Pancreas (tissue), 10 donors: Measurements from ENCODE around the gene TRAF7. TPM values are rescaled to one million over a fixed set of nuclear protein-coding genes. Genes with fewer than 3 reads are reported as not detected.
A peak's percentile ranks its signal among the peaks of the same experiment; 100 is the strongest.

ENCODE experiments used
- ATAC-seq, 4 donors: fragments of 200-7000 bp; cut with Tn5 transposase; one replicate each; pipeline versions ENCODE4 v1.8.0 to v1.9.1; 2020; ENCODE audit warnings: mild to moderate bottlenecking in 4 of 4, moderate library complexity in 4 of 4
- DNase-seq, 6 donors: peaks; one replicate each; pipeline ENCODE4 v3.0.0-alpha.2; 2020
- FAIRE-seq: peaks from 2 replicates; lab custom pipeline; 2012; peaks lifted over from hg19 to GRCh38; lab: Jason Lieb, UNC
- H3K27ac ChIP-seq, 4 donors: fragments of 200-600 bp; sonication (generic); 1 replicate in 3 of 4; 2 replicates in 1 of 4; pipeline versions ENCODE4 v1.5.0 to v1.8.0; 2020
- H3K27me3 ChIP-seq, 4 donors: fragments of 200-600 bp; one replicate each; pipeline ENCODE4 v1.8.0; 2021
- H3K36me3 ChIP-seq, 3 donors: fragments of 200-600 bp; sonication (generic) in 1 of 3; one replicate each; pipeline versions ENCODE4 v1.5.0 to v1.8.0; 2020 to 2021
- H3K4me1 ChIP-seq, 3 donors: fragments of 200-600 bp; one replicate each; pipeline ENCODE4 v1.8.0; 2021
- H3K4me3 ChIP-seq, 4 donors: fragments of 200-600 bp; sonication (generic) in 2 of 4; one replicate each; pipeline versions ENCODE4 v1.5.0 to v1.8.0; 2020 to 2021
- H3K9me3 ChIP-seq, 4 donors: fragments of 200-600 bp; one replicate each; pipeline ENCODE4 v1.8.0; 2021
- CTCF ChIP-seq, 4 donors: fragments of 200-600 bp; sonication (generic) in 3 of 4; IDR thresholded peaks; one replicate each; pipeline versions ENCODE4 v1.5.0 to v1.8.0; 2021; ENCODE audit warnings: antibody characterized with exemption in 4 of 4
- WGBS, 2 donors: extraction: QIAGEN DNeasy Blood & Tissue Kit; methylation state at CpG; one replicate each; pipeline ENCODE4 v1.1.7; 2013; 5-methylcytosine and 5-hydroxymethylcytosine counted together
- intact Hi-C, 3 donors: fragments of 100-400 bp; cut with DNase I; formaldehyde crosslinking; loops; one replicate each; pipeline versions ENCODE4 v1.11.1 to v1.14.2; 2022
- microRNA-seq, 2 donors: library from miRNA; unstranded; fragments of <30 nt; microRNA quantifications; one replicate each; pipeline versions ENCODE4 to v1.1.0, GENCODE V29; 2019 to 2020
- polyA plus RNA-seq, 2 donors: library from polyadenylated mRNA; stranded (reverse); fragments of 200-250 nt; gene quantifications; one replicate each; pipeline ENCODE4 v1.2.3, GENCODE V29; 2013
- total RNA-seq, 6 donors: library from RNA; stranded (reverse); fragmentation: NEBNext Ultra II Directional in 4 of 6; extraction: Animal tissue kit (Norgen Biotek cat#: 25700) in 4 of 6; gene quantifications; one replicate each; pipeline versions ENCODE4 v1.2.1 to v1.2.4, GENCODE V29; 2021 to 2023
- donor health status: healthy with polysubstance abuse.
- donor health status: DM: no; HTN: no; CAD: no; lungs with moderate emphysema.
- donor health status: DM: no; HTN: no; CAD: no.
- donor health status: control.
- donor health status: control.
- donor health status: Bipolar disorder and iron deficiency.
- donor health status: DM: yes; HTN: yes; CAD: no.
- donor health status: DM: no; HTN: no; CAD: no.
- donor health status: DM: no; HTN: no; CAD: no.
- donor health status: DM: yes; HTN: yes; CAD: no.

TRAF7 gene
- total and polyA plus RNA-seq, 8 donors = 24.5 to 45.1 (median 34.5) TPM

- no peak for TF ChIP-seq CTCF (IDR thresholded peaks at IDR 0.05)
- no peaks in the 10 kb centered on the region for H3K36me3 ChIP-seq
- peak within 1 kb of the TSS; percentile 88 to 98 (median 94) for H3K4me3 ChIP-seq
- ATAC-seq (peak; percentile 97 to 99 (median 98)), FAIRE-seq (peak; percentile 39), DNase-seq (peak; percentile 99 to 100 (median 100))
- H3K4me1 ChIP-seq = peaks cover 6 to 11% (median 10%) of the 10 kb centered on the region in 3 donors
- intact Hi-C loops = no loop called here
- WGBS, 2 donors = 0 to 1% methylated on average over 54 to 82 of the region's 82 CpGs
- H3K27me3 ChIP-seq = no peaks in the 10 kb centered on the region
- H3K9me3 ChIP-seq = no peaks in the 10 kb centered on the region
- peak within 1 kb of the TSS; percentile 57 to 78 (median 70) for H3K27ac ChIP-seq
These were observed 67.8 kb downstream of the TRAF7 start, which contains the start of gene E4F1 for GRCh38 chr16:2223221-2223941. E4F1 (plus strand) TSS chr16:2223591; CDS start chr16:2223614, 23 bp downstream.

- intact Hi-C loops = no loop called here
- FAIRE-seq (no peak), DNase-seq (peak in 5 of 6 donors; percentile 54 to 87 (median 65))
These were observed 68.4 kb downstream of the TRAF7 start for GRCh38 chr16:2223942-2224486.

GRCh38 chr16:2226245-2226793 is 70.7 kb downstream of the TRAF7 start:
- Histone ChIP-seq H3K27ac (no peak overlapping the region), H3K4me3 (no peak overlapping the region), H3K4me1 (peaks cover 6 to 11% (median 10%) of the 10 kb centered on the region in 3 donors), H3K9me3 (no peaks in the 10 kb centered on the region), H3K36me3 (peaks cover 0 to 14% (median 6%) of the 10 kb centered on the region in 3 donors), H3K27me3 (no peaks in the 10 kb centered on the region)
- no peak for TF ChIP-seq CTCF (IDR thresholded peaks at IDR 0.05)
- DNase-seq = no peak
- no peak for FAIRE-seq
- intact Hi-C loops = no loop called here
- WGBS, 2 donors = 38 to 47% methylated on average over 9 of the region's 9 CpGs
- ATAC-seq = no peak

More at GRCh38 chr16:2223942-2224486, 68.4 kb downstream of the TRAF7 start:
- no peaks in the 10 kb centered on the region for H3K9me3 ChIP-seq
- H3K4me1 ChIP-seq = peaks cover 6 to 11% (median 10%) of the 10 kb centered on the region in 3 donors
- peaks cover 0 to 3% (median 0%) of the 10 kb centered on the region in 3 donors for H3K36me3 ChIP-seq
- peak; percentile 45 to 71 (median 61) for ATAC-seq
- WGBS, 2 donors = 2 to 3% methylated on average over 20 to 22 of the region's 22 CpGs
- no peaks in the 10 kb centered on the region for H3K27me3 ChIP-seq
- TF ChIP-seq CTCF (IDR thresholded peaks at IDR 0.05) = no peak
- H3K4me3 ChIP-seq = peak overlapping the region; percentile 88 to 98 (median 94)
- H3K27ac ChIP-seq = peak overlapping the region; percentile 57 to 72 (median 68)

- Histone ChIP-seq H3K4me3 (no peak overlapping the region), H3K27ac (no peak overlapping the region), H3K36me3 (peaks cover 0 to 20% (median 6%) of the 10 kb centered on the region in 3 donors), H3K9me3 (no peaks in the 10 kb centered on the region), H3K27me3 (no peaks in the 10 kb centered on the region), H3K4me1 (peaks cover 6 to 11% (median 10%) of the 10 kb centered on the region in 3 donors)
- ATAC-seq (no peak), DNase-seq (no peak), FAIRE-seq (no peak)
- no peak for TF ChIP-seq CTCF (IDR thresholded peaks at IDR 0.05)
- intact Hi-C loops = no loop called here
- WGBS, 2 donors = 89% methylated on average over 6 of the region's 6 CpGs
These were observed 71.3 kb downstream of the TRAF7 start for GRCh38 chr16:2226918-2227317.

Small RNAs within 50 kb of the gene (microRNA-seq; reads per million reads assigned to microRNA genes)
- 0 reads per million in 2 donors for gene MIR3180-5
- 0 reads per million in 2 donors for gene MIR4516
- gene MIR6511B1 = 0 reads per million in 2 donors

Other genes with a start within 250 kb of the TRAF7 start
- gene HS3ST6, start 237.4 kb upstream of the TRAF7 start, total RNA-seq = not detected
- gene HS3ST6, start 237.4 kb upstream of the TRAF7 start, polyA plus RNA-seq = under 1 TPM in 1 of 2 donors, not detected in 1; 0.11 TPM
- gene MSRB1, start 212.6 kb upstream of the TRAF7 start, total RNA-seq = 10 to 100 TPM; 29.7 to 77.4 (median 57.0) TPM
- 10 to 100 TPM; 47.0 to 94.4 TPM for gene MSRB1, start 212.6 kb upstream of the TRAF7 start, polyA plus RNA-seq
- 10 to 100 TPM in 3 of 6 donors, under 1 TPM in 2, not detected in 1; 0.09 to 35.3 (median 11.0) TPM for gene RPL3L, start 201.1 kb upstream of the TRAF7 start, total RNA-seq
- 10 to 100 TPM in 1 of 2 donors, under 1 TPM in 1; 0.05 to 11.3 TPM for gene RPL3L, start 201.1 kb upstream of the TRAF7 start, polyA plus RNA-seq
- gene NDUFB10, start 196.2 kb upstream of the TRAF7 start, total RNA-seq = 10 to 100 TPM; 54.0 to 72.1 (median 58.7) TPM
- gene NDUFB10, start 196.2 kb upstream of the TRAF7 start, polyA plus RNA-seq = 100 to 1,000 TPM in 1 of 2 donors, 10 to 100 TPM in 1; 84.2 to 108 TPM
- gene RPS2, start 191.0 kb upstream of the TRAF7 start, total RNA-seq = 1,000 to 10,000 TPM; 1,316 to 3,013 (median 1,806) TPM
- 1,000 to 10,000 TPM; 1,574 to 3,219 TPM for gene RPS2, start 191.0 kb upstream of the TRAF7 start, polyA plus RNA-seq
- not detected for gene RNF151, start 188.9 kb upstream of the TRAF7 start, total RNA-seq
- gene RNF151, start 188.9 kb upstream of the TRAF7 start, polyA plus RNA-seq = under 1 TPM; 0.12 to 0.61 TPM
- 10 to 100 TPM; 14.7 to 23.5 (median 19.4) TPM for gene TBL3, start 183.7 kb upstream of the TRAF7 start, total RNA-seq
- 10 to 100 TPM; 55.8 to 63.7 TPM for gene TBL3, start 183.7 kb upstream of the TRAF7 start, polyA plus RNA-seq
- under 1 TPM in 5 of 6 donors, not detected in 1; 0.35 to 0.69 (median 0.52) TPM for gene NOXO1, start 174.3 kb upstream of the TRAF7 start, total RNA-seq
- gene NOXO1, start 174.3 kb upstream of the TRAF7 start, polyA plus RNA-seq = 1 to 10 TPM in 1 of 2 donors, under 1 TPM in 1; 0.70 to 1.6 TPM
- 10 to 100 TPM; 17.1 to 31.9 (median 25.9) TPM for gene GFER, start 171.6 kb upstream of the TRAF7 start, total RNA-seq
- gene GFER, start 171.6 kb upstream of the TRAF7 start, polyA plus RNA-seq = 10 to 100 TPM; 25.7 to 62.0 TPM
- 1 to 10 TPM in 1 of 6 donors, under 1 TPM in 5; 0.19 to 1.5 (median 0.55) TPM for gene SYNGR3, start 165.8 kb upstream of the TRAF7 start, total RNA-seq
- 1 to 10 TPM in 1 of 2 donors, under 1 TPM in 1; 0.57 to 3.1 TPM for gene SYNGR3, start 165.8 kb upstream of the TRAF7 start, polyA plus RNA-seq
- gene ZNF598, start 146.0 kb upstream of the TRAF7 start, total RNA-seq = 10 to 100 TPM; 26.0 to 93.6 (median 42.4) TPM
- gene ZNF598, start 146.0 kb upstream of the TRAF7 start, polyA plus RNA-seq = 10 to 100 TPM; 71.0 to 73.5 TPM
- 1 to 10 TPM in 2 of 6 donors, under 1 TPM in 4; 0.43 to 1.9 (median 0.50) TPM for gene NPW, start 136.0 kb upstream of the TRAF7 start, total RNA-seq
- gene NPW, start 136.0 kb upstream of the TRAF7 start, polyA plus RNA-seq = 1 to 10 TPM; 1.3 to 2.7 TPM
- gene NHERF2, start 128.9 kb upstream of the TRAF7 start, total RNA-seq = 10 to 100 TPM; 14.7 to 28.9 (median 23.0) TPM
- gene NHERF2, start 128.9 kb upstream of the TRAF7 start, polyA plus RNA-seq = 100 to 1,000 TPM in 1 of 2 donors, 10 to 100 TPM in 1; 60.7 to 144 TPM
- 10 to 100 TPM in 1 of 6 donors, 1 to 10 TPM in 5; 5.2 to 10.4 (median 8.4) TPM for gene NTHL1, start 107.9 kb upstream of the TRAF7 start, total RNA-seq
- 10 to 100 TPM; 22.1 to 22.8 TPM for gene NTHL1, start 107.9 kb upstream of the TRAF7 start, polyA plus RNA-seq
- 10 to 100 TPM; 51.0 to 91.7 (median 77.6) TPM for gene TSC2, start 107.8 kb upstream of the TRAF7 start, total RNA-seq
- gene TSC2, start 107.8 kb upstream of the TRAF7 start, polyA plus RNA-seq = 100 to 1,000 TPM; 119 to 172 TPM
- 10 to 100 TPM; 29.8 to 50.5 (median 39.5) TPM for gene PKD1, start 19.9 kb upstream of the TRAF7 start, total RNA-seq
- 100 to 1,000 TPM in 1 of 2 donors, 10 to 100 TPM in 1; 68.6 to 127 TPM for gene PKD1, start 19.9 kb upstream of the TRAF7 start, polyA plus RNA-seq
- 10 to 100 TPM; 19.2 to 36.8 (median 28.4) TPM for gene RAB26, start 7.2 kb upstream of the TRAF7 start, total RNA-seq
- 100 to 1,000 TPM; 161 to 255 TPM for gene RAB26, start 7.2 kb upstream of the TRAF7 start, polyA plus RNA-seq
- 1 to 10 TPM in 2 of 6 donors, under 1 TPM in 4; 0.61 to 1.7 (median 0.81) TPM for gene CASKIN1, start 40.8 kb downstream of the TRAF7 start, total RNA-seq
- 1 to 10 TPM; 1.5 to 2.1 TPM for gene CASKIN1, start 40.8 kb downstream of the TRAF7 start, polyA plus RNA-seq
- gene MLST8, start 49.7 kb downstream of the TRAF7 start, total RNA-seq = 10 to 100 TPM; 16.6 to 27.0 (median 19.1) TPM
- 10 to 100 TPM; 59.3 to 62.8 TPM for gene MLST8, start 49.7 kb downstream of the TRAF7 start, polyA plus RNA-seq
- 1 to 10 TPM; 1.0 to 2.4 (median 2.0) TPM for gene BRICD5, start 55.1 kb downstream of the TRAF7 start, total RNA-seq
- gene BRICD5, start 55.1 kb downstream of the TRAF7 start, polyA plus RNA-seq = 10 to 100 TPM in 1 of 2 donors, 1 to 10 TPM in 1; 8.9 to 24.5 TPM
- gene PGP, start 59.1 kb downstream of the TRAF7 start, total RNA-seq = 1 to 10 TPM; 2.9 to 5.8 (median 3.7) TPM
- 10 to 100 TPM in 1 of 2 donors, 1 to 10 TPM in 1; 8.9 to 10.2 TPM for gene PGP, start 59.1 kb downstream of the TRAF7 start, polyA plus RNA-seq
- gene E4F1, start 67.8 kb downstream of the TRAF7 start, total RNA-seq = 10 to 100 TPM in 2 of 6 donors, 1 to 10 TPM in 4; 8.7 to 13.2 (median 9.4) TPM
- 10 to 100 TPM; 47.8 to 48.4 TPM for gene E4F1, start 67.8 kb downstream of the TRAF7 start, polyA plus RNA-seq
- 1 to 10 TPM in 1 of 6 donors, under 1 TPM in 5; 0.31 to 1.3 (median 0.67) TPM for gene DNASE1L2, start 80.7 kb downstream of the TRAF7 start, total RNA-seq
- 1 to 10 TPM; 3.4 to 4.9 TPM for gene DNASE1L2, start 80.7 kb downstream of the TRAF7 start, polyA plus RNA-seq
- 10 to 100 TPM; 31.9 to 64.4 (median 36.3) TPM for gene ECI1, start 95.8 kb downstream of the TRAF7 start, total RNA-seq
- 10 to 100 TPM; 51.1 to 72.5 TPM for gene ECI1, start 95.8 kb downstream of the TRAF7 start, polyA plus RNA-seq
- gene RNPS1, start 112.3 kb downstream of the TRAF7 start, total RNA-seq = 10 to 100 TPM; 36.0 to 66.2 (median 50.3) TPM
- gene RNPS1, start 112.3 kb downstream of the TRAF7 start, polyA plus RNA-seq = 100 to 1,000 TPM in 1 of 2 donors, 10 to 100 TPM in 1; 56.0 to 103 TPM
- gene ABCA3, start 184.9 kb downstream of the TRAF7 start, total RNA-seq = 10 to 100 TPM; 12.7 to 26.5 (median 16.5) TPM
- 10 to 100 TPM; 22.6 to 22.8 TPM for gene ABCA3, start 184.9 kb downstream of the TRAF7 start, polyA plus RNA-seq